OCI-LY7 (cell line): ENCODE data around the gene EXOSC1.

Experiments
- EZH2phosphoT487 ChIP-seq: fragments of 200-600 bp; sonication (generic); IDR thresholded peaks from 2 replicates; pipeline ENCODE4 v1.6.1; 2018; ENCODE audit warnings: low read depth, borderline replicate concordance, mild to moderate bottlenecking, mixed run types, antibody characterized with exemption, low read length, moderate library complexity, mixed read lengths
- TF ChIP-seq, protein P1 (sequence below): fragments of 200-600 bp; sonication (generic); conservative IDR thresholded peaks from 2 replicates; pipeline ENCODE4 v1.5.1; 2014; ENCODE audit warnings: mild to moderate bottlenecking, antibody characterized with exemption, low read length, moderate library complexity, mixed read lengths

DNA sequence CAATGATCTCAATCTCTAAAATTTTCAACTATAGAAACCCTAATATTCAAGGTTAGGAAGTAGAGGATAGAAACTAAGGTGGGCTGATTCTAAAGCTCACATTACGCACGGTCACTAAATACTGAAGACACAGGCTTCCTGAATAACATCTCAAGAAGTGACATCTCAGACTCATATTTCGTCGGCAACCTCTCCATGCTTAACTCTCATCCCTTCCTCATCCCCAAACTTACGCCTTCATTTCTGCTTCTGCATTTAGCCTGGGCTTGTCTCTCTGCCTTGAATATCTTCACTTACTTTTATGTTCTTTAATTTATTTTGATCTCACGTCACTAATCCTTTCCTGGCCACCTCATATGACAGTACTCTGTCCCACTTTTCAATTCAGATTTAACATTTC, 10.6 kb downstream of the EXOSC1 start:
- TF ChIP-seq, protein P1, sequence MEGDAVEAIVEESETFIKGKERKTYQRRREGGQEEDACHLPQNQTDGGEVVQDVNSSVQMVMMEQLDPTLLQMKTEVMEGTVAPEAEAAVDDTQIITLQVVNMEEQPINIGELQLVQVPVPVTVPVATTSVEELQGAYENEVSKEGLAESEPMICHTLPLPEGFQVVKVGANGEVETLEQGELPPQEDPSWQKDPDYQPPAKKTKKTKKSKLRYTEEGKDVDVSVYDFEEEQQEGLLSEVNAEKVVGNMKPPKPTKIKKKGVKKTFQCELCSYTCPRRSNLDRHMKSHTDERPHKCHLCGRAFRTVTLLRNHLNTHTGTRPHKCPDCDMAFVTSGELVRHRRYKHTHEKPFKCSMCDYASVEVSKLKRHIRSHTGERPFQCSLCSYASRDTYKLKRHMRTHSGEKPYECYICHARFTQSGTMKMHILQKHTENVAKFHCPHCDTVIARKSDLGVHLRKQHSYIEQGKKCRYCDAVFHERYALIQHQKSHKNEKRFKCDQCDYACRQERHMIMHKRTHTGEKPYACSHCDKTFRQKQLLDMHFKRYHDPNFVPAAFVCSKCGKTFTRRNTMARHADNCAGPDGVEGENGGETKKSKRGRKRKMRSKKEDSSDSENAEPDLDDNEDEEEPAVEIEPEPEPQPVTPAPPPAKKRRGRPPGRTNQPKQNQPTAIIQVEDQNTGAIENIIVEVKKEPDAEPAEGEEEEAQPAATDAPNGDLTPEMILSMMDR: no peak
- no peak for TF ChIP-seq EZH2phosphoT487
